Loucy (cell line): ENCODE measurements around the gene PAPPA2.

Experiments
- H2AFZ ChIP-seq: fragments of 200-600 bp; sonication (generic); 2 replicates; pipeline ENCODE4 v1.6.0; 2016; ENCODE audit warnings: antibody characterized with exemption, mild to moderate bottlenecking, low read length, moderate library complexity
- H3F3A ChIP-seq: fragments of 200-600 bp; 2 replicates; pipeline ENCODE4 v1.6.0; 2016; ENCODE audit warnings: antibody characterized with exemption, low read depth, mild to moderate bottlenecking
- H3K27me3 ChIP-seq: fragments of 200-600 bp; sonication (generic); 2 replicates; pipeline ENCODE4 v1.6.1; 2014; ENCODE audit warnings: low read length, mild to moderate bottlenecking; ENCODE audit not compliant: insufficient read depth, poor library complexity, severe bottlenecking
- H3K36me3 ChIP-seq: fragments of 200-600 bp; sonication (generic); 2 replicates; pipeline ENCODE4 v1.6.1; 2016; ENCODE audit warnings: low read length; ENCODE audit not compliant: insufficient read depth
- H3K4me1 ChIP-seq: fragments of 200-600 bp; sonication (generic); 2 replicates; pipeline ENCODE4 v1.5.1; 2014; ENCODE audit warnings: low read length, mild to moderate bottlenecking; ENCODE audit not compliant: insufficient read depth, poor library complexity, severe bottlenecking
- H3K4me2 ChIP-seq: fragments of 200-600 bp; sonication (generic); 2 replicates; pipeline ENCODE4 v1.6.0; 2014; ENCODE audit warnings: antibody characterized with exemption, low read length, low read depth, mild to moderate bottlenecking; ENCODE audit not compliant: poor library complexity, severe bottlenecking
- H3K4me3 ChIP-seq: fragments of 200-600 bp; sonication (generic); 2 replicates; pipeline ENCODE4 v1.5.1; 2014; ENCODE audit warnings: low read length, mild to moderate bottlenecking, mixed read lengths; ENCODE audit not compliant: poor library complexity, severe bottlenecking
- H3K79me2 ChIP-seq: fragments of 200-600 bp; sonication (generic); 2 replicates; pipeline ENCODE4 v1.6.1; 2014; ENCODE audit warnings: low read length; ENCODE audit not compliant: insufficient read depth
- H3K9ac ChIP-seq: fragments of 200-600 bp; sonication (generic); 2 replicates; pipeline ENCODE4 v1.6.0; 2014; ENCODE audit warnings: mild to moderate bottlenecking, low read depth, low read length, moderate library complexity; ENCODE audit not compliant: poor library complexity, severe bottlenecking
- H3K9me2 ChIP-seq: fragments of 200-600 bp; sonication (generic); replicated peaks from 2 replicates; pipeline ENCODE4 v1.6.1; 2016; ENCODE audit warnings: low read depth, low read length, mixed read lengths
- H3K9me3 ChIP-seq: fragments of 200-600 bp; sonication (generic); 2 replicates; pipeline ENCODE4 v1.6.1; 2014; ENCODE audit warnings: mild to moderate bottlenecking, antibody characterized with exemption, low read length, low read depth; ENCODE audit not compliant: insufficient read depth
- H4K20me1 ChIP-seq: fragments of 200-600 bp; sonication (generic); 2 replicates; pipeline ENCODE4 v1.6.0; 2014; ENCODE audit warnings: antibody characterized with exemption, low read length, mild to moderate bottlenecking; ENCODE audit not compliant: insufficient read depth, poor library complexity, severe bottlenecking
- EZH2phosphoT487 ChIP-seq: fragments of 200-600 bp; IDR thresholded peaks from 2 replicates; pipeline ENCODE4 v1.6.1; 2018; ENCODE audit warnings: antibody characterized with exemption, mild to moderate bottlenecking, moderate library complexity, borderline replicate concordance
- TF ChIP-seq, protein P1 (sequence below): fragments of 200-600 bp; sonication (generic); conservative IDR thresholded peaks from 2 replicates; pipeline ENCODE4 v1.5.1; 2014; ENCODE audit warnings: mild to moderate bottlenecking, antibody characterized with exemption, low read length

Gene PAPPA2

DNA sequence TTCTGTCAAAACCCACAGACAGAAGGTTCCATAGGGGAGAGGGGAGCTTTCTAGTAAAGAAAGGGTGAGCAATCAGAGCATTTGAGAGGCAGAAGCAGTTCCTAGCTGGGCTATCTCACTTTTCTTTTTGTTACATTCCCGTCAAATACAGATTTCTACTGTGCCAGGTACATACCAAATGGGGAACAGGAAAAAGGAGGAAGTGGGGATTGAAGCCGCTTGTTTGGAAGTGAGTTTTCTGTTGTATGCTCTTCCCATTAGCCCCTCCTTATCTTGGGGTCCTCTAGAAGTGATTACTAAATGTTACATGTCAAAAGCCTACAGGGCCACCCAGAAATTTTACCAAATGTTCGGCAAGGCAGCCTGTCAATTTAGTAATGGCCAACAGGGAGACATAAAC is 116.1 kb downstream of the PAPPA2 start:
- H3K36me3 ChIP-seq = no peaks in the 10 kb centered on the region
- no peak overlapping the region for H3K9ac ChIP-seq
- H3K4me2 ChIP-seq = no peak overlapping the region
- TF ChIP-seq EZH2phosphoT487 = no peak
- TF ChIP-seq, protein P1, sequence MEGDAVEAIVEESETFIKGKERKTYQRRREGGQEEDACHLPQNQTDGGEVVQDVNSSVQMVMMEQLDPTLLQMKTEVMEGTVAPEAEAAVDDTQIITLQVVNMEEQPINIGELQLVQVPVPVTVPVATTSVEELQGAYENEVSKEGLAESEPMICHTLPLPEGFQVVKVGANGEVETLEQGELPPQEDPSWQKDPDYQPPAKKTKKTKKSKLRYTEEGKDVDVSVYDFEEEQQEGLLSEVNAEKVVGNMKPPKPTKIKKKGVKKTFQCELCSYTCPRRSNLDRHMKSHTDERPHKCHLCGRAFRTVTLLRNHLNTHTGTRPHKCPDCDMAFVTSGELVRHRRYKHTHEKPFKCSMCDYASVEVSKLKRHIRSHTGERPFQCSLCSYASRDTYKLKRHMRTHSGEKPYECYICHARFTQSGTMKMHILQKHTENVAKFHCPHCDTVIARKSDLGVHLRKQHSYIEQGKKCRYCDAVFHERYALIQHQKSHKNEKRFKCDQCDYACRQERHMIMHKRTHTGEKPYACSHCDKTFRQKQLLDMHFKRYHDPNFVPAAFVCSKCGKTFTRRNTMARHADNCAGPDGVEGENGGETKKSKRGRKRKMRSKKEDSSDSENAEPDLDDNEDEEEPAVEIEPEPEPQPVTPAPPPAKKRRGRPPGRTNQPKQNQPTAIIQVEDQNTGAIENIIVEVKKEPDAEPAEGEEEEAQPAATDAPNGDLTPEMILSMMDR = no peak
- no peaks in the 10 kb centered on the region for H3F3A ChIP-seq
- no peaks in the 10 kb centered on the region for H3K4me1 ChIP-seq
- H4K20me1 ChIP-seq = no peaks in the 10 kb centered on the region
- H3K79me2 ChIP-seq = no peaks in the 10 kb centered on the region
- no peak overlapping the region for H2AFZ ChIP-seq
- H3K4me3 ChIP-seq = no peak overlapping the region
- H3K27me3 ChIP-seq = no peaks in the 10 kb centered on the region
- no peaks in the 10 kb centered on the region for H3K9me3 ChIP-seq
- no peaks in the 10 kb centered on the region for H3K9me2 ChIP-seq

DNA sequence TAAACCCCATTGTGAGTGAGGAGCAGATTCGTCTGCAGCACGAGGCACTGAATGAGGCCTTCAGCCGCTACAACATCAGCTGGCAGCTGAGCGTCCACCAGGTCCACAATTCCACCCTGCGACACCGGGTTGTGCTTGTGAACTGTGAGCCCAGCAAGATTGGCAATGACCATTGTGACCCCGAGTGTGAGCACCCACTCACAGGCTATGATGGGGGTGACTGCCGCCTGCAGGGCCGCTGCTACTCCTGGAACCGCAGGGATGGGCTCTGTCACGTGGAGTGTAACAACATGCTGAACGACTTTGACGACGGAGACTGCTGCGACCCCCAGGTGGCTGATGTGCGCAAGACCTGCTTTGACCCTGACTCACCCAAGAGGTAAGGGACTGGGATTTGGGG is 132.2 kb downstream of the PAPPA2 start:
- Histone ChIP-seq H3K4me2 (no peak overlapping the region), H3K9me2 (no peaks in the 10 kb centered on the region), H3K36me3 (no peaks in the 10 kb centered on the region), H3K9me3 (no peaks in the 10 kb centered on the region), H3K9ac (no peak overlapping the region), H3K79me2 (no peaks in the 10 kb centered on the region), H3K27me3 (no peaks in the 10 kb centered on the region), H3K4me3 (no peak overlapping the region), H3K4me1 (no peaks in the 10 kb centered on the region), H4K20me1 (no peaks in the 10 kb centered on the region), H3F3A (no peaks in the 10 kb centered on the region), H2AFZ (no peak overlapping the region)
- TF ChIP-seq EZH2phosphoT487 = no peak
- TF ChIP-seq, protein P1 = no peak

DNA sequence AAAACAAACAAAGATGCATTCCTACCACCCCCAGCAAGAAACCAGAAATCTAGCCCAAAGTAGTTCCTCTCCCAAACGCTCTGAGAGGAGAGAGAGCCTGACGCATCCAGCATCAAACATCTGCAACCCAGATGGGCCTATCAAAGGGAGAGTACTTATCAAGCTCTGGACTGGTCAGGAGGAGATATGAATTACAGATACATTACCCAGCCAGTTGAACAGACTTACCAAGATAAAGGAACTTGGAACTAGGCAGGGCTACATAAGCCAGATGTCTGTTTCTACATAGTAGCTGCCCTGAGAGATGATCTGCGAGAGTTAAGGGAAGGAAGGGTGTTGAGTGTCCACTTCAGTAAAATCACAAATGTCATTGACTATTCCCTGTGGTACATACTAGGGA is 138.4 kb downstream of the PAPPA2 start:
- no peaks in the 10 kb centered on the region for H4K20me1 ChIP-seq
- no peaks in the 10 kb centered on the region for H3K4me1 ChIP-seq
- no peak overlapping the region for H3K4me2 ChIP-seq
- H3K79me2 ChIP-seq = no peaks in the 10 kb centered on the region
- H2AFZ ChIP-seq = no peak overlapping the region
- no peak overlapping the region for H3K4me3 ChIP-seq
- H3K9ac ChIP-seq = no peak overlapping the region
- TF ChIP-seq, protein P1 = no peak
- TF ChIP-seq EZH2phosphoT487 = no peak
- H3K9me2 ChIP-seq = no peaks in the 10 kb centered on the region
- H3K9me3 ChIP-seq = no peaks in the 10 kb centered on the region
- H3K27me3 ChIP-seq = no peaks in the 10 kb centered on the region
- H3K36me3 ChIP-seq = no peaks in the 10 kb centered on the region
- H3F3A ChIP-seq = no peaks in the 10 kb centered on the region
